Retinal pigment epithelial cell (primary cell): ENCODE measurements around the gene KMT2D.

Experiments used
- DNase-seq: peaks from one replicate; pipeline ENCODE4 v3.0.0-alpha.2; 2010; ENCODE audit warnings: low read depth
- H3K4me3 ChIP-seq: 2 replicates; pipeline ENCODE4 v1.5.1; 2011; ENCODE audit warnings: mild to moderate bottlenecking, low read length, control low read depth, moderate library complexity
- TF ChIP-seq, protein P1 (sequence below): conservative IDR thresholded peaks from 2 replicates; pipeline ENCODE4 v1.5.1; 2011; ENCODE audit warnings: low read depth, low read length, control low read depth, inconsistent platforms

KMT2D gene

GRCh38 chr12:49046129-49046895, 14.3 kb downstream of the KMT2D start:
- no peak overlapping the region for H3K4me3 ChIP-seq
- TF ChIP-seq, protein P1, sequence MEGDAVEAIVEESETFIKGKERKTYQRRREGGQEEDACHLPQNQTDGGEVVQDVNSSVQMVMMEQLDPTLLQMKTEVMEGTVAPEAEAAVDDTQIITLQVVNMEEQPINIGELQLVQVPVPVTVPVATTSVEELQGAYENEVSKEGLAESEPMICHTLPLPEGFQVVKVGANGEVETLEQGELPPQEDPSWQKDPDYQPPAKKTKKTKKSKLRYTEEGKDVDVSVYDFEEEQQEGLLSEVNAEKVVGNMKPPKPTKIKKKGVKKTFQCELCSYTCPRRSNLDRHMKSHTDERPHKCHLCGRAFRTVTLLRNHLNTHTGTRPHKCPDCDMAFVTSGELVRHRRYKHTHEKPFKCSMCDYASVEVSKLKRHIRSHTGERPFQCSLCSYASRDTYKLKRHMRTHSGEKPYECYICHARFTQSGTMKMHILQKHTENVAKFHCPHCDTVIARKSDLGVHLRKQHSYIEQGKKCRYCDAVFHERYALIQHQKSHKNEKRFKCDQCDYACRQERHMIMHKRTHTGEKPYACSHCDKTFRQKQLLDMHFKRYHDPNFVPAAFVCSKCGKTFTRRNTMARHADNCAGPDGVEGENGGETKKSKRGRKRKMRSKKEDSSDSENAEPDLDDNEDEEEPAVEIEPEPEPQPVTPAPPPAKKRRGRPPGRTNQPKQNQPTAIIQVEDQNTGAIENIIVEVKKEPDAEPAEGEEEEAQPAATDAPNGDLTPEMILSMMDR, result no peak
- no peak for DNase-seq

GRCh38 chr12:49044660-49045059, 15.9 kb downstream of the KMT2D start:
- H3K4me3 ChIP-seq, result no peak overlapping the region
- TF ChIP-seq, protein P1, result no peak
- DNase-seq, result no peak

GRCh38 chr12:49043856-49044258, 16.7 kb downstream of the KMT2D start:
- no peak for DNase-seq
- TF ChIP-seq, protein P1, result peak; percentile 84
- H3K4me3 ChIP-seq, result no peak overlapping the region

- no peak for DNase-seq
- H3K4me3 ChIP-seq, result no peak overlapping the region
- TF ChIP-seq, protein P1, result no peak
These were observed 17.4 kb downstream of the KMT2D start for GRCh38 chr12:49043241-49043640.

GRCh38 chr12:49041881-49042484, 18.6 kb downstream of the KMT2D start:
- no peak overlapping the region for H3K4me3 ChIP-seq
- no peak for DNase-seq
- TF ChIP-seq, protein P1, result no peak

DNA sequence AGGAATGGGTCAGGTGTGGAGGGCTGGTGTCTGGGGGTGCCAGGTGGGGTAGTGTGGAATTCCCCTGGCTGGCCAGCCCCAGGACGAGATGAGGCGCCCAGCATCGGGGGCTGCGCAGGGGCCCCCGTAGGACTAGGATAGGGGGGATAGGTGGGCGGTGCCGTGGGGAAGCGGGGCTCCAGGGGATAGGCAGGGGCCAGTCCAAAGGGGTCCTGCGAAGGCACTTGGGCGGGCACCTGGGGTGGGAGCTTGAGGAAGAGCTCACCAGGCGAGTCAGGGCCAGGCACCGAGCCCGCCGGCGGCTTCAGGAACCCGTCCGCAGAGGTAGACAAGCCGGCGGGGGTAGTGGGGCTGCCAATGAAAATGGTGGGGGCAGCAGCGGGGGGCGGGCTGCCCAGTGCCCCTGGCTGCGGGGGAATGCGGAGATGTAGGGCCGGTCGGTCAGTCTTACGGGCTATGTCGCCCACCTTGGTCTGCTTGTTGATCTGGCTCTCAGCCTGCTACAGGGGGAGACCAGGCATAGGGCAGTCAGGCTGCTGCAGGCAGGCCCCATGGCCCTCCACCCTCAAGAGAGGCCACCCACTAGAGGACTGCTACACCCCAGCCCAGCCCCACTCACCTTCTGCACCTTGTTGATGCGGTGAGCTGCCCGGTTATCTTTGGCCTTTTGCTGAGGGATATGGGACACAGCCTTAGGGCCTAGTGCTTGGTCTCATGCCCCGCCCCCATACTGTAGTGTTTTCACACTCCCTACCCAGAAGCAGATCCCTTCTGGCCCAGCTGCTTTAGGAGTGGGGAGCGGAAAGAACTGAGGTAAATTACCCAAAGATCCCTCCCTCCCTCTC, 19.3 kb downstream of the KMT2D start:
- H3K4me3 ChIP-seq, result no peak overlapping the region
- no peak for DNase-seq
- TF ChIP-seq, protein P1, result no peak
